Muscle of back (tissue), 11 donors: ENCODE data around the gene CREG1. TPM values are rescaled to one million over a fixed set of nuclear protein-coding genes. Genes with fewer than 3 reads are reported as not detected.

Experiments
- DNase-seq, 3 donors: peaks; one replicate each; pipeline versions ENCODE4 v3.0.0 to v3.0.0-alpha.2; 2013
- polyA plus RNA-seq, 10 donors: library from polyadenylated mRNA; unstranded; fragments of 120-200 nt; gene quantifications; one replicate each; pipeline ENCODE4 v1.2.1, GENCODE V29; 2013; ENCODE audit not compliant: insufficient read length in 10 of 10

CREG1 gene
- polyA plus RNA-seq, 10 donors = 28.7 to 45.3 (median 39.0) TPM

- no peak for DNase-seq
Observed at GRCh38 chr1:167509587-167509986, 44.0 kb downstream of the CREG1 start.

GRCh38 chr1:167507719-167508118, 45.8 kb downstream of the CREG1 start:
- DNase-seq = no peak

DNA sequence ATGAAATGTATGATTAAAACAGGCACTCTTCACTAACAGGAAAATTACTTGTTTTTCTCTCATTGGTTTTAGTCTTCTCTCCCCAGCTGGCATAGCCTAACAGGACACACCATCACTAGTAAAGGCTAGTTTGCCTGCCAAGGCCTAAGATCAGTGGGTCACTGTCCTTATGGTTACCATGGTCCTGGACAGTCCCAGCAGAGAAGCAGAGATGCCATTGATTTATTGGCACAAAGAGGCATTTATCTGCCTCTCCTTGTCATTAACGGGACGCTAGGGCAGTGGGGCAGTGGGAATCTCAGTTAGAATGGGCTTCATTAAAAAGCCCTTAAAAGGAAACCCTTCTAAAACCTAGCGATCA, 49.1 kb downstream of the CREG1 start:
- no peak for DNase-seq

DNA sequence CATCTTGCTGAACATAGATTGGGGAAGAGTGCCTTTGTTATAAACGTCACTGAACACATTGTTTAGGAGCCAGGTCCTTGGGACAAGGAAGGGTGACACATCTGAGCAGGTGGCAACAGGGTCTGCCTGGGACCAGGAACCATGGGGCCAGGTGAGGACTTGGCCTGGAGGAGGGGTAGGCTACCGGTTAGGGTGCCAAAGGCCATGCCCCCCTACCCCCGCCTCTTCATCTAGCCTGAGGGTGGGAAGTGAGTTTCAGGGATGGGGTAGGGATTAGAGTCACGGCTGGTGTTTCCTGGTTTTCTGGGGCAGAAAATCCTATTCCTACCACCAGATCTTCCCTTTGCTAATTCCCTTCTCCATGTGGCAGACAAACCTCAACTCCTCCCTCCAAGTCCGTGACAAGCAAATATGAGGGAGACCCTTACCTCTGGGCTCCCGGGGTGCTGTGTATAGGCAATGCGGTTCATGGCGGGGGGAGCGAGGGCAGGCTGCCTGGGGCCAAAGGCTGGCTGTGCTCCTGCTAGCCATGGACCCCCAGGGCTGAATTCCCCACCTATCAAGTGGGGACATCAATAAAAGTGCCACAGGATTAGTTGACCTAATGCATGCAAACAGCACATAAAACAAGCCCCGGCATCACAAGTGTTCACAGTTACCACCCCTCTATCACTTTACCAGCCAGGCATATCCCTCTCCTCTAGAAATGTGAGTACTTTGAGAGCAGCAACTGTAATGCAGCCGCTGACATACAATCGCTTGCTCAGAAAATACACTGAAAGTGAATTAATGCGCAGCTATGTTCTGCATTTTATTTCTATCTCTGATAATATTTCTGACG, 49.7 kb downstream of the CREG1 start:
- no peak for DNase-seq

- DNase-seq = no peak
Observed at GRCh38 chr1:167502719-167503462, 50.7 kb downstream of the CREG1 start.

DNA sequence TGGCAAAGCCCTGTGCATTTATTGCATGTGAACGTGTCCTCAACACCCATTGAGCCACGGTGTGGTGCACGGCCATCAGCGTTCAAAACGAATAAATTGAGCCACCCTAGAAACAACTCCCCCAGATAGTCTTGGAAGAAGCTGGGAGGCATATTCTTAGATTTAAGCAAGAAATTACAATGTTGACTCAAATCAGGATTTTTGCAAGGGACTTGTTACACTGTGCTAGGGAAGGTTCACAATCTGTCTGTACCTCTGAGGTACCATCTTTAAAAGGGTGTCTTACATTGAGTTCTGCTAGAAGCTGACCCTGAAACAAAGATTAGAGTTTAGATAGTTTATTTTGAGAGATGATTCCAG, 51.4 kb downstream of the CREG1 start:
- DNase-seq = no peak

GRCh38 chr1:167501515-167502191, 51.9 kb downstream of the CREG1 start:
- no peak for DNase-seq

GRCh38 chr1:167500283-167500860, 53.2 kb downstream of the CREG1 start:
- no peak for DNase-seq

GRCh38 chr1:167499664-167500101, 53.9 kb downstream of the CREG1 start:
- DNase-seq = no peak

DNA sequence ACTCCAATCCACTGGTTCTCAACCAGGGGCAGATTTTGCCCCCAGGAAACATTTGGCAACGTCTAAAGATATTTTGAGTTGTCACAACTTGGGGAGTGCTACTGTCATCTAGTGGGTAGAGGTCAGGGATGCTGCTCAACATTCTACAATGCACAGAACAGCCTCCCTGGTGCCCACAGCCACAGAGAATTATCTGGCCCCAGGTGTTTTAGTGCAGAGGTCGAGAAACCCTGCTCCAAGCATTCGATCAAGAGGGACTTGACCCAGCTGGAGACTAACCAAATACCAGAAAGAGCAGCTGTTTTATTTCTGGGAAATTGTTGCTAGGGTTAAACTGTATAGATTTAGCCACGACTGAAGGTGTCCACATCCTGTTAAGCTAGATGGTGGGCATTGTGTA, 54.5 kb downstream of the CREG1 start:
- DNase-seq = no peak

GRCh38 chr1:167496797-167497619, 56.6 kb downstream of the CREG1 start:
- no peak for DNase-seq

DNA sequence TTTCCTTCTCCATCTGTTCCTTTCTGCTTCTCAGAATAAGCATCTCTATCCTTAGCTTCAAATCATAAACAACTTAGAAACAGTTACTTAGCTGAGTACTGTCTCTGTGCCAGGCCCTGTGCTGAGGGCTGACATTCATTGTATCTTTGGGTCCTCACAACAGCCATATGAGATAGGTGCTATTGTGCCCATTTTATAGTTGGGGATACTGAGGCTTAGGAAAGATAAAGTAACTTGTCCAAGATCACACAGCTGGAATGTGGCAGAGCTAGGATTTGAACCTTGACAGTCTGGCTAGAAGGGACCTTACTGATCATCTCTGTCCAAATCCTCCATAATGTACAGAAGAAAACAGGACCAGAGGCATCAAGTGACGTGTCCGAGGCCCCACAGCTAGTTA, 60.2 kb downstream of the CREG1 start:
- no peak for DNase-seq

DNA sequence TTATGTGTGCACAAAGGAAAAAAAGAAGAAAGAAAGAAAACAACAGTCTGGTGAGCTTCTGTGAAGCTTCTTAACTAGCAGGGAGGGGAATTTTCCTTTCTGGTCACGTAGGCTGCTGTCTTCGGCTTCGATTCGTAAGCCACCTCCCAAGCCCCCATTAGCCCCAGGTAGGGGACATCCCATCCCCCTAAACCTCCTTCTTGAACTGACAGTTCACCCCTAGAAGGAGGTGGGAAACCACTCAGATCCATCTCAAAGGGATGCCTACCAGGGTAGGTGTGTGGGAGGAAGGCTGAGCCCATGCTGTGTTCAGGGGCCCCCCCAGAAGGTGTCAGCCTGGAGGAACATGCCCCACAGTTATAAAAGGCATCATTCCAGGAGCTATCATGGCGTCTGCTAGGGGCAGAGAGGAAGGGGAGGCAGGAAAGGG, 61.1 kb downstream of the CREG1 start:
- DNase-seq = no peak

GRCh38 chr1:167491586-167492461, 61.7 kb downstream of the CREG1 start:
- DNase-seq = no peak

Other genes starting within 250 kb of the CREG1 start
- 1 to 10 TPM in 3 of 10 donors, under 1 TPM in 7; 0.19 to 9.7 (median 0.52) TPM for gene CD247, start 35.2 kb downstream of the CREG1 start, polyA plus RNA-seq
- 10 to 100 TPM; 24.1 to 56.9 (median 47.2) TPM for gene RCSD1, start 76.5 kb upstream of the CREG1 start, polyA plus RNA-seq
- 100 to 1,000 TPM in 2 of 10 donors, 10 to 100 TPM in 8; 78.1 to 110 (median 86.4) TPM for gene MPZL1, start 168.2 kb upstream of the CREG1 start, polyA plus RNA-seq